ENCODE data around the gene VWDE.

DNA sequence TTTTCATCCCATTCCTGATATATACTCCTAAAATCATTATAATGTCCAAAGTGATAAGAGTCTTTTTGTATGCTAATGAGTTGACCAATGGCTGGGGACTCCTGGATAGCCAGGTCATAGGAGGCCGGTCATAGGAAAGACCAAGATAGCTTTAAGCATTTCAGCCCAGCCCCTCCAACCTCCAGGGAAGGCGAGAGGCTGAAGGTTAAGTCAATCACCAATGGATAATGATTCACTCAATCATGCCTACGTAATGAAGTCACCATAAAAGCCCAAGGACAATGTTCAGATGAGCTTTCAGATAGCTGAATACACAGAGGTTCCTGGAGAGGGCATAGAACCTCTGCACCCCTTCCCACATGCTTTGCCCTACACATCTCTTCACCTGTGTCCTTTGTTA, 75.7 kb downstream of the VWDE start:
- TF ChIP-seq REST (IDR thresholded peaks at IDR 0.05; ENCODE audit: insufficient read depth in 1 of 2, low read depth in 2 of 2, low read length in 2 of 2): no peak
- no peak for TF ChIP-seq POLR2AphosphoS5 (IDR thresholded peaks at IDR 0.05; ENCODE audit: low read depth, low read length)
- TF ChIP-seq TAF1 (IDR thresholded peaks at IDR 0.05; ENCODE audit: borderline replicate concordance, insufficient read depth, low read length): no peak
- TF ChIP-seq SIN3A (IDR thresholded peaks at IDR 0.05; ENCODE audit: borderline replicate concordance, insufficient read depth, low read length): no peak
- TF ChIP-seq FOXP2 (optimal IDR thresholded peaks at IDR 0.05; ENCODE audit: borderline replicate concordance, extremely low read depth, extremely low read length, insufficient read depth): no peak
